ENCODE measurements around the gene CSNK2A1. TPM values are rescaled to one million over a fixed set of nuclear protein-coding genes. Genes with fewer than 3 reads are reported as not detected.
"Not testable (repeated sequence)": the region's sequence is repeated elsewhere in the genome, so short reads cannot be mapped to it uniquely, and the experiment has no call there.

CSNK2A1 gene
- total RNA-seq, 1 donor from 2014 or later = 91.5 TPM

GRCh38 chr20:460180-460579, 83.4 kb downstream of the CSNK2A1 start:
- DNase-seq (ENCODE audit: low spot score) = no peak

- no peak for DNase-seq (ENCODE audit: low spot score)
Observed at GRCh38 chr20:458776-459175, 84.8 kb downstream of the CSNK2A1 start.

- no peak for DNase-seq (ENCODE audit: low spot score)
Observed at GRCh38 chr20:454951-455350, 88.6 kb downstream of the CSNK2A1 start.

- not testable (repeated sequence) for DNase-seq (ENCODE audit: low spot score)
Observed at GRCh38 chr20:452021-452420, 91.6 kb downstream of the CSNK2A1 start.

GRCh38 chr20:445514-446336, 97.9 kb downstream of the CSNK2A1 start:
- no peak for DNase-seq (ENCODE audit: low spot score)

- DNase-seq (ENCODE audit: low spot score) = no peak
Observed at GRCh38 chr20:444862-445426, 98.6 kb downstream of the CSNK2A1 start.

- no peak for DNase-seq (ENCODE audit: low spot score)
Observed at GRCh38 chr20:444117-444516, 99.5 kb downstream of the CSNK2A1 start.

- no peak for DNase-seq (ENCODE audit: low spot score)
Observed at GRCh38 chr20:443223-443775, 100.3 kb downstream of the CSNK2A1 start.

GRCh38 chr20:440636-441035, 103.0 kb downstream of the CSNK2A1 start:
- no peak for DNase-seq (ENCODE audit: low spot score)

- no peak for DNase-seq (ENCODE audit: low spot score)
Observed at GRCh38 chr20:440148-440547, 103.4 kb downstream of the CSNK2A1 start.

- DNase-seq (ENCODE audit: low spot score) = peak; percentile 30
Observed at GRCh38 chr20:438571-439469, 104.8 kb downstream of the CSNK2A1 start.

- DNase-seq (ENCODE audit: low spot score) = no peak
Observed at GRCh38 chr20:437787-438486, 105.7 kb downstream of the CSNK2A1 start.

- no peak for DNase-seq (ENCODE audit: low spot score)
Observed at GRCh38 chr20:436476-436875, 107.1 kb downstream of the CSNK2A1 start.

GRCh38 chr20:435558-435957, 108.0 kb downstream of the CSNK2A1 start:
- DNase-seq (ENCODE audit: low spot score) = no peak

- no peak for DNase-seq (ENCODE audit: low spot score)
Observed at GRCh38 chr20:434661-435419, 108.8 kb downstream of the CSNK2A1 start.

- no peak for DNase-seq (ENCODE audit: low spot score)
Observed at GRCh38 chr20:434221-434620, 109.4 kb downstream of the CSNK2A1 start.

GRCh38 chr20:433300-433975, 110.2 kb downstream of the CSNK2A1 start:
- DNase-seq (ENCODE audit: low spot score) = no peak

- DNase-seq (ENCODE audit: low spot score) = no peak
Observed at GRCh38 chr20:432677-433299, 110.8 kb downstream of the CSNK2A1 start.

GRCh38 chr20:432208-432607, 111.4 kb downstream of the CSNK2A1 start:
- no peak for DNase-seq (ENCODE audit: low spot score)
